AG04450 (cell line): ENCODE data around the gene MMADHC. TPM values are rescaled to one million over a fixed set of nuclear protein-coding genes. Genes with fewer than 3 reads are reported as not detected.

Experiments
- CTCF ChIA-PET: fragments of 300-600, 350-600 bp; formaldehyde crosslinking; extraction: SDS; loops from one replicate; lab custom pipeline; 2022; ENCODE audit warnings: antibody characterized with exemption, inconsistent platforms; lab: Charles Lee
- POLR2A ChIA-PET: fragments of 350-600 bp; formaldehyde crosslinking; extraction: SDS; loops from one replicate; lab custom pipeline; 2021; ENCODE audit warnings: antibody characterized with exemption, inconsistent platforms; lab: Yijun Ruan, JAX
- DNase-seq: peaks from one replicate; pipeline ENCODE4 v3.0.0-alpha.2; 2011; ENCODE audit warnings: low read depth, low spot score
- H3K27ac ChIP-seq: one replicate; pipeline ENCODE4 v1.5.1; 2012; ENCODE audit warnings: low read depth, low read length, control low read depth
- H3K27me3 ChIP-seq: one replicate; pipeline ENCODE4 v1.6.0; 2012; ENCODE audit warnings: low read length; ENCODE audit not compliant: control insufficient read depth, insufficient read depth
- H3K4me3 ChIP-seq: 2 replicates; pipeline ENCODE4 v1.5.1; 2011; ENCODE audit warnings: mild to moderate bottlenecking, low read depth, low read length, control low read depth
- H3K9me3 ChIP-seq: 2 replicates; pipeline ENCODE4 v1.5.1; 2012; ENCODE audit warnings: low read length; ENCODE audit not compliant: control insufficient read depth, insufficient read depth
- CTCF ChIP-seq: IDR thresholded peaks from 2 replicates; pipeline ENCODE4 v1.5.1; 2011; ENCODE audit warnings: low read depth, low read length, control low read depth, inconsistent platforms
- polyA plus RNA-seq: library from polyadenylated mRNA; depleted of rRNA; stranded (reverse); fragments of >200 nt; gene quantifications from 2 replicates; pipeline ENCODE4 v1.2.3, GENCODE V29; 2011

Gene MMADHC
- polyA plus RNA-seq, 1 experiment: 198 TPM

GRCh38 chr2:149556452-149556851, 31.1 kb downstream of the MMADHC start:
- no peak overlapping the region for H3K27ac ChIP-seq
- no peak for TF ChIP-seq CTCF
- ChIA-PET POLR2A (no interaction called here), CTCF (interaction anchor here (1.4 to 4.8 kb wide), 2 partner anchors 518 to 539 kb away, joined by 3 to 29 read pairs; partner anchors contain the start of gene LYPD6B)
- no peak for DNase-seq
- H3K4me3 ChIP-seq: no peak overlapping the region
- no peaks in the 10 kb centered on the region for H3K27me3 ChIP-seq
- H3K9me3 ChIP-seq: no peaks in the 10 kb centered on the region

GRCh38 chr2:149552830-149553229, 34.7 kb downstream of the MMADHC start:
- POLR2A ChIA-PET: no interaction called here
- no peak for TF ChIP-seq CTCF
- Histone ChIP-seq H3K27me3 (no peaks in the 10 kb centered on the region), H3K9me3 (no peaks in the 10 kb centered on the region), H3K27ac (no peak overlapping the region), H3K4me3 (no peak overlapping the region)
- no peak for DNase-seq
- CTCF ChIA-PET: interaction anchor here (1.0 to 2.0 kb wide), 3 partner anchors 9 to 536 kb away, joined by 3 to 8 read pairs (median 7); no protein-coding TSS in a partner anchor

GRCh38 chr2:149552226-149552625, 35.3 kb downstream of the MMADHC start:
- DNase-seq: no peak
- no peaks in the 10 kb centered on the region for H3K9me3 ChIP-seq
- no peak for TF ChIP-seq CTCF
- H3K27ac ChIP-seq: no peak overlapping the region
- H3K27me3 ChIP-seq: no peaks in the 10 kb centered on the region
- POLR2A ChIA-PET: no interaction called here
- H3K4me3 ChIP-seq: no peak overlapping the region
- CTCF ChIA-PET: interaction anchor here (0.8 to 2.0 kb wide), 4 partner anchors 9 to 535 kb away, joined by 3 to 8 read pairs (median 5); no protein-coding TSS in a partner anchor

GRCh38 chr2:149544692-149545091, 42.9 kb downstream of the MMADHC start:
- Histone ChIP-seq H3K27ac (no peak overlapping the region), H3K27me3 (no peaks in the 10 kb centered on the region), H3K9me3 (no peaks in the 10 kb centered on the region), H3K4me3 (no peak overlapping the region)
- ChIA-PET CTCF (no interaction called here), POLR2A (no interaction called here)
- no peak for TF ChIP-seq CTCF
- DNase-seq: no peak

GRCh38 chr2:149543845-149544244, 43.7 kb downstream of the MMADHC start:
- TF ChIP-seq CTCF: no peak
- Histone ChIP-seq H3K27me3 (no peaks in the 10 kb centered on the region), H3K27ac (no peak overlapping the region), H3K9me3 (no peaks in the 10 kb centered on the region), H3K4me3 (no peak overlapping the region)
- CTCF ChIA-PET: no interaction called here
- POLR2A ChIA-PET: interaction anchor here (0.6 kb wide), 1 partner anchor 27 kb away, joined by 5 read pairs; no protein-coding TSS in a partner anchor
- no peak for DNase-seq
